ENCODE measurements around the gene ATP4B.

Gene ATP4B

DNA sequence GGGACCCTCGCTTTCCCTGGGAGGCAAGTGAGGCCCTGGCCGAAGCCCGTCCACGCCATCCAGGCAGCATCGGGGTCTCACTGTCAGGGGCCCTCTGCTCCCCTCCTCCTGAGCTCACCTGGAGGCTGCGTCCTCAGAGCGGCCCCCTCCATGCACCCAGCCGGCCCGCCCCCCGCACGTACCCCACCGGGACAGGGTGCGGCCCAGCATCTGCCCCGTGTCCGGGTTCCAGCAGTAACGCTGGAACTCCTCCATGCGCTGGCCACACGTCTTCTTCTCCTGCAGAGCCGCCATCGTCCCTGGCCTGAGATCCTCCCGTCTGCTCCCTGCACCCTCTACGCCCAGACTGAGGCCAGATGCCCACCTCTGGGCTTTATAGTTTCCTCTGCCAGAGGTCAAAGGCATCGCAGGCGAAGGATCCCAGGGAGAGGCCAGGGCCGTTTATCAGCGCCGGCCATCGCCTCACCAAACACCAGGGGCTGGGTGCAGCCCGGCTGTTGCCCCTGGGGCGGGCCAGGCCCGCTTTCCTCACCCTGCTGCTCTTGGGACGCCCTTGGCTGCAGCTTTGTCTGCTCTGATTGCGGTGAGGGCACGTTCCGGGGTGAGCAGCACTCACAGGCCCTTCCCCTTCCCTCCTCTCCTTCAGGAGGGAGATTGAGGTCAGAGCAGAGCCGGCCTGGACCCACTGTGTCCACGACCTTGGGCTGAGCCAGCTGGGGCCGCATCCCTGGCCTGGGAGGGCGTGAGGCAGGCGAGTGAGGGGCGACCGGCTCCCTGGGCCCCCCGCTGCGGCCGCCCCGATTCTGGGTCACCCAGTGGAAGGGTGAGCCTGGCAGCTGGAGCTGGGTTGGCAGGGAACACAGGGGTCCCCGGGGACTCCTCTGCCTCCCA lies at the start of gene ATP4B:
Gene ATP4B (minus strand): TSS at position 348 of the 891 bp plus-strand sequence. CDS start 54 bp downstream, at position 294.
- DNase-seq = no peak

GRCh38 chr13:113672002-113672651 lies 14.1 kb upstream of the ATP4B start:
- no peak for DNase-seq

- DNase-seq = no peak
These were observed 13.3 kb upstream of the ATP4B start for GRCh38 chr13:113671066-113672001.

- no peak for DNase-seq
These were observed 12.5 kb upstream of the ATP4B start for GRCh38 chr13:113670541-113670940.

DNA sequence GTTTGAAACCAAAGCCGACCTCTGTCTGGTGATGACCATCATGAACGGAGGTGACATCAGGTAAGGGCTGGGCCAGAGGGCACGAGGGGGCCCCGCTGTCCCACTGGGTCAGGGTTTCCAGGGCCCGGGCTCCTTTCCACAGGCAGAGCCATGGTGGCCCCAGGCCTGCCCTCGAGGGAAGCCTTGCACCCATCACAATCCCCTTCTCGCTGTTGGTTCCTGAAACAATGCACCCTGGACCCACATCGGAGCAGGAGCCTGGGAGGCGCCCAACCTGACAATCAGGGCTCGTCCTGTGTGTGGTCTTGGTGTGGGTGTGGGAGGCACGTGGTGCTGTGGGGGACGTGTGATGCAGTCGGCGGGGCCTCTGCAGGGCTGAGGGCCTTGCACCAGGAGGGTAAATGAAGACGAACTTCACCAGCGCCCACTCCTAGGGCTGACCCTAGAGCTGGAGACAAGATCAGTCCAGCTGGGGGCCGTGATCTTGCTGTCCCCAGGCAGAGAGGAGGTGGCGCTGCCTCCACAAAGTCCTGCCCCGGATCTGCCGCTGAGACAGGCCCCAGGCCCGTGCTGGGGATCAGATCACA lies 11.8 kb upstream of the ATP4B start:
- DNase-seq = no peak

- no peak for DNase-seq
These were observed 11.3 kb upstream of the ATP4B start for GRCh38 chr13:113669231-113669754.

DNA sequence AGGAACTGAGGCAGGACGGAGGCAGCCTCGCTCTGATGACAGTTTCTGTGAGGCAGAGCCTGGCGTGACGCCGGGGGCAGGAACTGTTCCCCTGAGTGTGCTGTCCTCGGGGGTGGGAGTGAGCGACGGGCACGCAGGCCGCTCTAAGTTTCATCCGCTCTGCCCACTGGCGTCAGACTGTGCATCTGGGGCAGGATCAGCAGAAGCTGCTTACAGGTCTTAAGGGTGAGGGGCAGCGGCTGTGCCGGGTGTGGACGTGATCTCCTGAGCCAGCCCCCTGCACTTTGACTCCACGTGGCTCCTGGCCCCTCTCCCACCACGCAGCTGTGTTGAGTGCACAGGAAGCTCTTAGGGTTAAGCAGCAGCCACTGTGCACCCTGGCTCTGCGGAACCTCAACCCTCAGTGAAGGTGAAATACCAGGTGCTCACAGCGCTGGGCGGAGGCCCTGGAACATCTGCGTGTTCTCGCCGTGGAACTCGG lies 10.5 kb upstream of the ATP4B start:
- no peak for DNase-seq

DNA sequence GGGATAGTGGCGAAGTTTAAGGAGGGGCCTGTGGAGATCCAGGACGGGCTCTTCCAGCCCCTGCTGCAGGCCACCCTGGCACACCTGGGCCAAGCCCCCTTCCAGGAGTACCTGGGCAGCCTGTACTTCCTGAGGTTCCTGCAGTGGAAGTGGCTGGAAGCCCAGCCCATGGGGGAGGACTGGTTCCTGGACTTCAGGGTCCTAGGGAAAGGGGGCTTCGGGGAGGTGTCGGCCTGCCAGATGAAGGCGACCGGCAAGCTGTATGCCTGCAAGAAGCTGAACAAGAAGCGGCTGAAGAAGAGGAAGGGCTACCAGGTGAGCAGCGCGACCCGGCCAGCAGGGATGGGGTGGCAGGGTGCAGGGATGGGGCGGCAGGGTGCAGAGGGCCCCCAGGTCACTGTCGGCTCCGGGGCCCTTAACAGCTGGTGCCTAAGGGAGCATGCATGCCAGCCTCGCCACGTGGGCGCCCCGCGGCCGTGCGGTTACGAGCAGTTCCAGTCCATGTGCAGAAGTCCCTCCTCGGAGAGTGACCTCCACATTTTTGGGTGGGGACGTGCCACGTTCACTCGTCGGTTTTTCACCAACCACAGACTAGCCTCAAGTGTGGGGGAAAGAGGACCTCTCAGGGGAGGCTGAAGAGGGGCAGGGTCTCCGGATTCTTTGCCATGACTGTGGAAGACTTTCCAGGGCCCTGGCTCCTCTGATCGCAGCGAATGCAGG lies 9.9 kb upstream of the ATP4B start:
- DNase-seq = no peak

DNA sequence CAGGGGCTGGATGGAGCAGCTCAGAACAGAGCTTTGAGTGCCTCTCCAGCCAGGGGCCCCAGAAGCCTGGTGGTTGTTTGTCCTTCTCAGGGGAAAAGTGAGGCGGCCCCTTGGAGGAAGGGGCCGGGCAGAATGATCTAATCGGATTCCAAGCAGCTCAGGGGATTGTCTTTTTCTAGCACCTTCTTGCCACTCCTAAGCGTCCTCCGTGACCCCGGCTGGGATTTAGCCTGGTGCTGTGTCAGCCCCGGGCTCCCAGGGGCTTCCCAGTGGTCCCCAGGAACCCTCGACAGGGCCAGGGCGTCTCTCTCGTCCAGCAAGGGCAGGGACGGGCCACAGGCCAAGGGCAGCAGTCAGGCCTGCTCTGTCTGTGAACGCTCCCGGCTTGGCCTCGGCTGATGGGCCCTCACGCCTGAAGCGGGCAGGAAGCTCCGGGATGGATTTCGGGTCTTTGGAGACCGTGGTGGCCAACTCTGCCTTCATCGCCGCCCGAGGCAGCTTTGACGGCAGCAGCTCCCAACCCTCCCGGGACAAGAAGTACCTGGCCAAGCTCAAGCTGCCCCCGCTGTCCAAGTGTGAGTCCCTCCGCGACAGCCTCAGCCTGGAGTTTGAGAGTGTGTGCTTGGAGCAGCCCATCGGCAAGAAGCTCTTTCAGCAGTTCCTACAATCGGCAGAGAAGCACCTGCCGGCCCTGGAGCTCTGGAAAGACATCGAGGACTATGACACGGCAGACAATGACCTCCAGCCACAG lies 9.1 kb upstream of the ATP4B start, which contains the start of gene GRK1:
Gene GRK1 (plus strand): TSS at position 269 of the 751 bp plus-strand sequence. CDS start 168 bp downstream, at position 437.
- DNase-seq = no peak

DNA sequence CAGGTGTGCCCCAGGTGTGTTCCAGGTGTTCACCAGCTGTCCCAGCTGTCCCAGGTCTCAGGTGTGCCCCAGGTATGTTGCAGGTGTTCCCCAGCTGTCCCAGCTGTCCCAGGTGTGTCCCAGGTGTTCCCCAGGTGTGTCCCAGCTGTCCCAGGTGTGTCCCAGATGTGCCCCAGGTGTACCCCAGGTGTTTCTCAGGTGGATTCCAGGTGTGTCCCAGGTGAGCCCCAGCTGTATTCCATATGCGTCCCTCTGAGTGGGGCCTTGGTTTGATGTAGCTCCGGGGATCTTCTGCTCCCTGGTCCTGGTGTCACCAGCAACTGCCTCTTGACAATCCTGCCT lies 8.3 kb upstream of the ATP4B start:
- no peak for DNase-seq

DNA sequence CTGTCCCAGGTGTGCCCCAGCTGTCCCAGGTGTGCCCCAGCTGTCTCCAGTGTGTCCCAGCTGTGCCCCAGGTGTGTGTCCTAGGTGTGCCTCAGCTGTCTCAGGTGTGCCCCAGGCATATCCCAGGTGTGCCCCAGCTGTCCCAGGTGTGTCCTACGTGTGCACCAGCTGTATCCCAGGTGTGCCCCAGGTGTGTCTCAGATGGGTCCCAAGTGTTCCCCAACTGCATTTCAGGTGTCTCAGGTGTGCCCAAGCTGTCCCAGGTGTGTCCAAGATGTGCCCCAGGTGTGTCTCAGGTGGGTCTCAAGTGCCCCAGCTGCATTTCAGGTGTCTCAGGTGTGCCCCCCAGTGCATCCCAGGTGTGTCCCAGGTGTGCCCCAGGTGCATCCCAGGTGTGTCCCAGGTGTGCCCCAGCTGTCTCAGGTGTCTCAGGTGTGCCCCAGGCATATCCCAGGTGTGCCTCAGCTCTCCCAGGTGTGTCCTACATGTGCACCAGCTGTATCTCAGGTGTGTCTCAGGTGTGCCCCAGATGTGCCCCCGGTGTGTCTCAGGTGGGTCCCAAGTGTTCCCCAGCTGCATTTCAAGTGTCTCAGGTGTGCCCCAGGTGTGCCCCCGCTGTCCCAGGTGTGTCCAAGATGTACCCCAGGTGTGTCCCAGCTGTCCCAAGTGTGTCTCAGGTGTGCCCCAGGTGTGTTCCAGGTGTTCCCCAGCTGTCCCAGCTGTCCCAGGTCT lies 7.8 kb upstream of the ATP4B start:
- no peak for DNase-seq

DNA sequence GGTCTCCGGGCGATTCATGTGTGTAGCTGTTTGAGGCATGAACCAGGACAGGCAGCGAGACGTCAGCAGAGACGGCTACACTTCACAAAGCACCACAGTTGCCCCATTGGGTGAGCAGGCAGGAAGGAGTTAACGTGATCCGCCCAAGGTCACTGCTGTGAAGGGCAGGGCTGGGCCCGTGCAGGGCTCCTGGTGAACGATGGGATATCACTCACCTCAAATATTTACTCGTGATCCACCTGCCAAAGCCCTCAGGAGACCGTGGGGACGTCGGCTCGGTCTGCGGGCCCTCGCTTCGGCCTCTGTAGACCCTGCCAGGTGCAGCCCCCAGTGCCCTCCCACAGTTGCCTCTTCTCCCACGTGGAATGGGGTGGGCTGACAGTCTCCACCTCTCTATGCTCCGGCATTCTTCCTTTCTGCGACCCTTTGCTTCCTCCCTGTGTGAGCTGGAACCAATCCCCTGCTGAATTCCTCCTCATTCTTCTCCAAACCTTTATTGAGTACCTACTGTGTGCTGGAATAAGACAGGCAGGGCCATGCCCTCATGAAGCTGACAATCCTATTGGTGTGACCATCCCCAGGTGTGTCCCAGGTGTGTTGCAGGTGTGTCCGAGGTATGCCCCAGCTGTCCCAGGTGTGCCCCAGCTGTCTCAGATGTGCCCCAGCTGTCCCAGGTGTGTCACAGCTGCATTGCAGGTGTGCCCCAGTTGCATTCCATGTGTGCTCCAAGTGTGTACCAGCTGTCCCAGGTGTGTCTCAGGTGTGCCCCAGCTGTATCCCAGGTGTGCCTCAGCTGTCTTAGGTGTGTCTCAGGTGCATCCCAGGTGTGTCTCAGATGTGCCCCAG lies 7.0 kb upstream of the ATP4B start:
- DNase-seq = no peak

- no peak for DNase-seq
These were observed 5.9 kb upstream of the ATP4B start for GRCh38 chr13:113663934-113664333.

GRCh38 chr13:113661509-113661908 lies 3.5 kb upstream of the ATP4B start:
- no peak for DNase-seq

DNA sequence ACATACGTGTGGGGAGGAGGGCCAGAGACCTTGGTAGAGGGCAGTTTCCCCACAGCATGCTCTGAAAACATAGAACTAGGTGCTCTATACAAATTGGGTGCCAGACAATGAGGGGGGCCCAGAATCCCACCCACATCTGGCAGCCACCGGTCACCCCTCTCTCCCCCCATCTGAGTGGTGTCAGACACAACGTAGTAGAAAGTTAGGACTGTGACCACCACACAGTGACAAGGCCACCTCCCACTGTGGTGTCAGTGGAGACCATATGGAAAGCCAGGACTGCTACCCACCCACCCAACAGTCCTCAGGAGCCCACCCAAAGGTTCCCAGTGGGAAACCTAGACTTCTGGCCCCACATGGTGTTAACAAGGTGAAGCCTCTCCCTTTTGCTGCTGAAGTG lies 2.1 kb upstream of the ATP4B start:
- no peak for DNase-seq

- no peak for DNase-seq
These were observed 1.3 kb upstream of the ATP4B start for GRCh38 chr13:113659337-113659736.

DNA sequence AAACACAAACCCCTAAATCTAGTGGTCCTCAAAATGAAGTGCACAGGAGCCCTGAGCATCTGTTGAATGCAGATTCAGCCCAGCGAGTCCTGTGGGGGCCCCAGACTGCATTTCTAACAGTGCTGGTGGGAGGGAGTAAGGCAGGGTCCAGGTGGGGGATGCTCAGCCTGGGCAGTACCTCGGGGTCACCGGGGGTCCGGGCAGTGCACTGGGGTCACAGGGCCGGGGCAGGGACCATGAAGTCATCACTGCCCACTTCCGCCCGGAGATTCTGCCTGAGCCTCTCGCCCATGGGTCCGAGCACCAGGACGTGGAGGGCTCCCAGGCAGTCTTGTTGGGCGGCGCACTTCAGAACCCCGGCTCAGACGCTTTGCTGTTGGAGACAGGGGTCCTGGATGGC lies 838 bp upstream of the ATP4B start:
- no peak for DNase-seq

DNA sequence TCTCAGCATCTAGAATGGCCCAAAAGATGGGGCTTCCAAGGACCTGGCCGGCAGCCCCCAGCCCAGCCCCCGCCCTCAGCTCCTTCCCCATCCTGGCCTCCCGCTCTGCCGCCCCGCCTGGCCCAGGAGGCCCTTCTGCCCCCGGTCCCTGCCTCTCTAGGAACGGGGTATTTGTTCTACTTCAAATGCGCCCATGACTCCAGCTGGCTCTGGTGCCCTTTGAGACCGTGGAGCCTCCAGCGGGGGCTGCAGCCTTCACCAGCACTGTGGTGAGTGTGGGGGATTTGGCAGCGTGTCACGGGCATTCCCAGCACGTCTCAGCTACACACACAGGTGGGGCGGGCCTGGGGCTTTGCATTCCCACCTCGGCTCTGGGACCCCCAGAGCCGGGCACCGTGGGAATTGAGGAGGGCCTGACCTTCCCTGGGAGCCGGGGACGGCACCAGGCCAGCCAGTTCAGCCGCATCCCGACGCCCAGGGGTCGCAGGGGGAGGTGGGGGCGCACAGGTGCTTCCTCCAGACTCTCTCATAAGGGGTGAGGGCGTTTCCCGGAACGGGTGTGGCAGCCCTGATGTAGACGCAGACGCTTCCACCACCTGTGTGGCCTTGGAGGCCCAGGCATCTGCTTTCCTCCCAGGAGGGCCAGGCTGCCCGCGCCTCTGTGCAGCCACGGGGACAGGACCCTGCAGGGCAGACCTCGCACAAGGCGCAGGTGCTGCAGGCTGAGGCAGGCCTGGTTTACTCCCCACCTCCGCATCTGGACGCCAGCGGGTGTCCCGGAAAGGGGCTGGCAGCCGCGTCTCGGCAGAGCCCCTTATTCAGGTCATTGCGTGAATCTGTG lies 947 bp downstream of the ATP4B start:
- no peak for DNase-seq
